SIG-M5 treated with dmso at 0.1 percent for 504 hours (cell line): ENCODE results near the gene ELAVL4.
"Not testable (repeated sequence)": the region's sequence is repeated elsewhere in the genome, so short reads cannot be mapped to it uniquely, and the experiment has no call there.

Source experiments
- DNase-seq: peaks from one replicate; lab custom pipeline; 2025; ENCODE audit not compliant: unreplicated experiment; lab: John Stamatoyannopoulos, UW

Gene ELAVL4

GRCh38 chr1:50123071-50123470, 14.4 kb downstream of the ELAVL4 start:
- DNase-seq = no peak

DNA sequence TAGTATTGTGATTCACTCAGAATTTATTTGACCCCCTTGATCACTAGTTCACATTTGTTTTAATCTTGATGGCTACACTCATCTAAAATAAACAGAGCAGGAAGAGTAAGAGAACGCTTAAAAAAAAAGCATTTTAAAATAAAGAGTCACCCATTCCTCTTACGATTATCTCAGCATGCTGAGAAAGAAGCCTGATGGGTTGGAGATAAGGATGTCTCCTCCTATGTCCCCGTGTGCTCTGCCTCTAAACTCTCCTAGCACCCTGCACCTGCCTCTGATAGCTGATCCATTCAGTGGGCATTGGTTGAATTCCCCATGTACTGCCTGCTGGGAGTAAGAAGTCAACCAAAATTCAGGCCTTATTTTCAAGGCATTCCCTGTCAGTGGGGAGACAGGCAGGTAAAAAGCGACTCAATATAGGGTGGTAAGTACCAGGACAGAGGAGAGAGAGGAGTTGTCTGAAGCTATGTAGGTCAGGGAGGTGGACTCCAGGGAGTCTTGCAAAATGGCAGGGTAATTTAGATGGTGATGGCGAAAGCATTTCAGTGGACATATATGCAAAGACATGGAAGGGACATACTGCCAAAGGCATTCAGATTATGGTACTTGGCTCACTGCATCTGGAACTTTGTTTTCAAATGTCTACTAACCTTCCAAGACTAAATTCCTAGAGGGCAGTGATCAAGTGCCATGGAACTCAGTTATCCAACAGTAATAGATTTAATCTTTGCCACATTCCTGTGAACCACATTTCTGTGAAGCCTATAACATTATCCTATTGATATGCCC, 18.4 kb downstream of the ELAVL4 start:
- DNase-seq = no peak

DNA sequence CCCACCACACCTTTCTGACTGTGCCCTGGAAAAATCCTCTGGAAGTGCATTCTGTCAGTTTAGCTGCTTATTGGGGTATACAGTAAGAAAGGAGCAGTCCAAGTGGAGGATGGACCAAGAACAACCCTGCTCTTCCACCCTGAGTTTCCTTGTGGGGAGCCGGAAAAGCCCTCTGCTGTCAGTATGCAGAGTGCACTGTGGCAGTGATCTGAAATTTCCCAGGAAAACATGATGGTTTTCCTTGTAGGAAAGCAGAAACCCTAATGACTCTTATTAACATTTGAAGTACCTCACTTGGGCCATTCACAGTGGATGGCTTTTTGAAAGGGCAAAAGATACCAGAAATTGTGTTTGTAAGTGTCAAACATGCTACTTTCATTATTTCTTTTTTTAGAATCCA, 20.5 kb downstream of the ELAVL4 start:
- DNase-seq = no peak

DNA sequence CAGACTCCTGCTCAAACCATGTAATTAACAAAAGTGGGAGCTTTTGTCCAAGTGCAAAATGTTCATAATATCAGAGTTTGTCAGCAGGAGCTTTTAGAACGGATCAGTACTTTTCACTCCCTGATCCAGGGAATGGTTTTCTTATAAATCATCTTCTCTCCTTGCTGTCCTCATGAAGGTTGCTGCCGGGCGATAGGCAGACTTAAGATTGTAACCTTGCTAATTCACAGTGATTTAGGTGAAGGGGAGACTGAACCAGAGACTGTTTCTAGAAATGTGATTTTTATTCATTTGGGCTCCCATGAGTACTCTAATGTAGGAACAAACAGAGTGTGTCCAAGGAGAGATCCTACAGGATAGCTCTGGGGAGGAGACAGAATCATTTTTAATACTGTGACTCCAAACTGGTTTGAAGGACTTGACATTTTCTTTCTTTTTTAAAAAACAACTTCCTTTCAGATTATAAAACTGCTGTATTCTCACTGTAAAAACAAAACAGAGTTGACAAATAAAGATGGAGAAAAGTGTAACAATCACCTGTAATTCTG, 23.7 kb downstream of the ELAVL4 start:
- DNase-seq = no peak

- DNase-seq = no peak
Observed at GRCh38 chr1:50135716-50136115, 27.0 kb downstream of the ELAVL4 start.

DNA sequence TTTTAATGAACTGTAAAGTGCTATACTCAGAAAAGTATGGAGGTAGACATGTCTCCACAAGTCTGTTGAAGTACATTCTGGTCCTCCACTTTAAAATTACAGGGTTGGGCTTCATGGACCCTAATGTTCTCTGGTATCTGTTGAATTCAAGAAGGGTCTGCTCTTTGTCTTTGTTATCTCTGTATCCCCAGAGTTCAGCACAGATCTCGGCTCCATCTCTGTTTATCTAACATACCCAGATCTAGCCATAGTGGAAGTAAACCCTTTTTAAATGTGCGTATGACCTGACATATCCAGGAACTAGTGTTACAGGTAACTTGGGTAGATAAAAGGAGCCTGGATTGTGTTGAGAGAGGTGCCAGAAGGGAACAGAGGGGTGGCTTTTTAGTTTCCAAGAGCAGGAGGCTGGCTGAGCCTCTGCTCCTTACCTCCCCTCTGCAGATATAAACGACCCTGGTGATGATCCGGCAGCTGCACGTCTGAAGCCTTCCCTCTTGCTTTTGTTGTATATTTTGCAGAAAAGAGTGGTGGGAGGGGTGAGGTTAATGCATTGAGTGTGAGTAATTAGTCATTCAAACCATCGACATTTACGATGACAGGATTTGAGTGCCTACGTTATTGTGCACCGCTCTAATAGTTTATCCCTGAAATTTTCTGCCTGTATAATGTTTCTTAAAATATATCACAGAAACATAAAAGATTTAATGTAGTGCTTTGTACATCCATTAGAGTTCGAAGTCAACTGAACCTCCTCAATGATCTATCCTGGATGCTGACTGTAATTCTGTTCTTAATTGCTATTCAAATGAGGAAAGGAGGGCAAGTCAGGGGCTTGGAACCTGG, 30.8 kb downstream of the ELAVL4 start:
- no peak for DNase-seq

GRCh38 chr1:50140182-50140447, 31.4 kb downstream of the ELAVL4 start:
- DNase-seq = no peak

DNA sequence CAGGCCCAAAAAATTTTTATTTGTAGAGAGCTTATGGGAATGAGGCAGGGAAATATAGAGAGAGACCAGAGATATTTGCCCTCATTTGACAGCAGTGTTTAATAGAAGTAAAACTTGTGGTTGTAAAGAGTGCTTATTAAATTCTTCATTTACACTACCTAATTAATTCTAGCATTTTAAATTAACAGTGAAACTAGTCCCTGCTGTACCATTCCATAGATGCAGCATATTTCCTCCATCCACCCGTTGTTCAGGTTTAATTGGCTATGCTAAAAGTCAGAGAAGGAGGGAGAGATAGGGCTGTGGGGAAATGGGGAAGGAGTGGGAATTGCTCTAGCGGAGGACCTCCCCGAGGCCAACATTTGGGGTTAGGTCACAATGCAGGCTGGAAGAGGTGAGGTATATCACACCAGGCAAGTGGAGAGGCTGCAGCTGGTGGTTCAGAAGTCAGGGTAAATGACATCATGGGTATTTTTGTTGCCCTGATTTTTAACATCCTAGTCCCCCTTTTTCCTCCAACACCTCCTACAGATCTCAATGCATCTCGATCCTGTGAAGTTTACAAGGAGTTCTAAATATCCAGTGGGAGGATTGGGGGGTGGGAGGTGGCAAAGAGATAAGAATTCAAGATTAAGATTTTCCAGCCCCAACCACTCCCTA, 38.6 kb downstream of the ELAVL4 start:
- no peak for DNase-seq

DNA sequence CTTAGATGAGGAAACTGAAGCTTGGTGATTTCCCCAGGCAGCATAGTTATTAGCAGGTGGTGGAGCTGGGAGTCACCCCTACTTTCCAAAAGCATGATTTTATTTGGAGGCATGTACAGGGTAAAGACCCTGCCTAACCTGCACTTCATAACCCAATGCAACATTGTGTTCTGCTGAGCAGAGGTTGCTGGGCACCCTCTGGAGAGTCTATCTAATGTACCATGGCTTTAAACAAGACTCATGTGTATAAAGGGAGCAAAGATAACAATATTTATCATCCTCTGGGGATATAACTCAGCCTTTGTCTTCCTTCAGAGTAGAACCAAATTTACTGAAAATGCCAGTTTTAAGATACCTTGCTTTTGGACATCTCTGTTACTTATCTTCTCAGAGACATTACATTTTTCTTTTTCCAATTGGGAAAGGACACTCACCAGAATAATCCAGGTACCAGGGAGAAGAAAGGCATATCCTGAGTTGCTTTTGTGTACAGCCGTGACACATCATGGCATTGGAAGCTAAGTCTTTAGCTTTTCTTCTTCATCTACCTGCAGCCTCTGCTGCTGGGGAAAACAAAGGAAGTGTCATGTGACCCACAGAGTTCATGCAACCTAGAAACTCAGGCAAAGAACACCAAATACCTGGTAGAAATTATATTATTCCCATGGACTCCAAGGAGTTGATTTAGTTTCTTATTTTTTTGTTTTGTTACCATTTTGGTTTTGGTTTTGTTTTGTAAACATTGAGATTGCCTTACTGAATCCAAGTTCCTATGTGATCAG, 39.6 kb downstream of the ELAVL4 start:
- DNase-seq = no peak

DNA sequence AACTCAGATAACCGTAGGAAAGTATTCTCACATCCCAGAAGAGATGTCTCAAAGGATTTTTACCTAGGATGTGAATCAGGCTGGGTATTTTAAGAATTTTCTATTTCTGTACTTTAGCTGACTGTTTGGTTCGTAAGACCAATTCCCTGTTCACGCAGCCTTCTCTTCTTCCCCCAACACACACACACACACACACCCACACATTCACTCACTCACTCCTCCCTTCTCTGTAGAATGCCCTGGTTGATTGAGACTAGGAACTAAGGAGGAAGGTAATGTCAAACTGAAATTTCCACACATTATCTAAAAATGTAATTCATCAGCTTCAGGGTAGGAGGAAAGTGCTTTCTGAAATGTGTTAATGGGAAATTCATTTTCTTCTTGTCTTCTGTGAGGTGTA, 43.5 kb downstream of the ELAVL4 start:
- DNase-seq = no peak

- no peak for DNase-seq
Observed at GRCh38 chr1:50155541-50155940, 46.8 kb downstream of the ELAVL4 start.

GRCh38 chr1:50156241-50157010, 47.7 kb downstream of the ELAVL4 start:
- DNase-seq = no peak

DNA sequence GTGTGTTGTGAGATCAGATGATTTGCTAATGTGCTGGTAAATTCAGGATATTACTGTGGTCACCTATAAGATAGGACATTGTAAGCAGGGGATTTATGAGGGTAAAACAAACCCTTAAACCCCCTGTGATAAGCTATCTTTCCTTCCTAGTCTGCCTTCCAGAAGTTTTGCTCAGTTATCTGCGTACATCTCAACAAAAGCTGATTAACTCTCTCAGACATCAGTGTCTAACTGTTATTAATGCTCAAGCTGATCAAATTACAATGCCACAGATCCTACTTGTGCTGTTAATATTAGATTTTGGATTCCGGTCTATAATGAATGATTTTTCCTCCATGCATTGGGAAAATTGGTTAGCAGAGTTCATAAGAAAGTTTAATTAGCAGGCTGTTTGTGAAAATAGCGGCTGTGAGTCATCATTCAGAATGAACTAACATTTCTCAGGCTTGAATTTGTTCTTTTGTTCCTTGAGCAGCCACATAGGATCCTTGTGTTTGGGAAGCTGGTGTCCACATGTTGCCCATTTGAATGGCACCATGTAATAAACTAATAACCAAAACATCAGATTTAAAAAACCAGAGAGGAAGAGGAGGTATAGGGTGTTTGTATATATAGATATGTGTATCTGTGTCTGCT, 48.7 kb downstream of the ELAVL4 start:
- no peak for DNase-seq

GRCh38 chr1:50158421-50158820, 49.7 kb downstream of the ELAVL4 start:
- DNase-seq = no peak

DNA sequence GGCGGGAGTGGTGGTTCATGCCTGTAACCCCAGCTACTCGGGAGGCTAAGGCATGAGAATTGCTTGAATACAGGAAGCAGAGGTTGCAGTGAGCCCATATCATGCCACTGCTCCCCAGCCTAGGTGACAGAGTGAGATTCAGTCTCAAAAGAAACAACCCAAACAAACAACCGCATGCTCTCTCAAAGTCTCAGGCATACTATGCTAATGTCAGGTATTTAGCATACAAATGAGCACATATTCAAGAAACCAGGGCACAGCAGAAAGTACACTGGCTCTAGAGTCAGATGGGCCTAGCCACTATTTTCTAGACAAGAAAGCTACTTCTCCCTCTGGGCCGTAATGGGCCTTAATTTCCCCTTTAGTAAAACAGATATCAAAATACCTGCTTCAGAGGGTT, 55.0 kb downstream of the ELAVL4 start:
- no peak for DNase-seq

GRCh38 chr1:50166351-50166750, 57.6 kb downstream of the ELAVL4 start:
- DNase-seq = not testable (repeated sequence)

DNA sequence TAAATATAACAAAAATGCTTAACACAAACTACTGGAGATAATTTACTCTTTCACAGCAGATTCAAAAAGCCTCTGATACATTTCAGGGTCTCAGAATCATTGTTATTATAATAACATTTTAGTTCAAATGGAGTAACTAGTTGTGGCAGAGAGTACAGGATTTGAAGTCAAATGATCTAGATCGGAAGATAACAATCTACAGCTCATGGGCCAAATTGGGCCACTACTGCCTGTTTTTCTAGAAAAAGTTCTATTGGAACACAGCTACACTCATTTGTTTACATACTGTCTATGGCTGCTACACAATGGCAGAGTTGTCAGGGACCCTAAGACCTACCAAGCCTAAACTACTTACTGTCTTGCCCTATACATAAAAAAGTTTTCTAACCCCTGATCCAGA, 63.6 kb downstream of the ELAVL4 start:
- no peak for DNase-seq

GRCh38 chr1:50174101-50174500, 65.4 kb downstream of the ELAVL4 start:
- DNase-seq = no peak

- DNase-seq = no peak
Observed at GRCh38 chr1:50175719-50176639, 67.3 kb downstream of the ELAVL4 start.
